K562 (cell line): Measurements from ENCODE around the gene SLC9B1. TPM values are rescaled to one million over a fixed set of nuclear protein-coding genes. Genes with fewer than 3 reads are reported as not detected.
A peak's percentile ranks its signal among the peaks of the same experiment; 100 is the strongest.

Experiments
- ATAC-seq: fragments of 200-7000 bp; cut with Tn5 transposase; 3 replicates; pipeline ENCODE4 v1.9.1; 2020; ENCODE audit warnings: moderate library complexity
- Bru-seq: library from RNA; stranded (reverse); fragments of 400-500 nt; gene quantifications from one replicate; lab custom pipeline; 2021; lab: Mats Ljungman, UMichigan
- BruChase-seq, 2 experiments: library from RNA; stranded (reverse); fragments of 400-500 nt; gene quantifications; one replicate each; lab custom pipeline; 2021; lab: Mats Ljungman, UMichigan
- BruUV-seq: library from RNA; stranded (reverse); fragments of 400-500 nt; replicated peaks from 2 replicates; lab custom pipeline; 2021; lab: Mats Ljungman, UMichigan
- CTCF ChIA-PET: fragments of 300-600 bp; formaldehyde crosslinking; extraction: SDS; loops from one replicate; lab custom pipeline; 2021; ENCODE audit warnings: low intra/inter-chr PET ratio; lab: Yijun Ruan, JAX
- POLR2A ChIA-PET: fragments of 300-600, 350-650 bp; sonication (Branson Sonifier 250); formaldehyde crosslinking; extraction: SDS; loops from one replicate; lab custom pipeline; 2021; ENCODE audit warnings: antibody characterized with exemption, inconsistent platforms; lab: Yijun Ruan, JAX
- DNase-seq, 4 experiments: peaks; one replicate each; pipeline versions ENCODE4 v3.0.0 to v3.0.0-alpha.2; 2011 to 2018; ENCODE audit warnings: low spot score in 3 of 4, mixed read lengths in 3 of 4; ENCODE audit errors: extremely low read depth in 1 of 4
- FAIRE-seq: peaks from 2 replicates; lab custom pipeline; 2011; peaks lifted over from hg19 to GRCh38; lab: Jason Lieb, UNC
- H2AFZ ChIP-seq: 2 replicates; pipeline ENCODE4 v1.6.0; 2011; ENCODE audit warnings: low read depth, low read length, control low read depth, inconsistent platforms
- H3K27ac ChIP-seq: fragments of 200-600 bp; 3 replicates; pipeline ENCODE4 v1.8.0; 2011; ENCODE audit warnings: low read depth, mild to moderate bottlenecking, control low read depth, inconsistent platforms, low read length, moderate library complexity, mixed read lengths; ENCODE audit errors: extremely low read depth
- H3K27me3 ChIP-seq, 2 experiments: fragments of 300-600 bp in 1 of 2; 2 replicates in 1 of 2; 3 replicates in 1 of 2; pipeline versions ENCODE4 v1.6.0 to v1.8.0; 2011; ENCODE audit warnings: inconsistent platforms in 2 of 2, low read length in 2 of 2, mild to moderate bottlenecking in 1 of 2, mixed read lengths in 1 of 2, moderate library complexity in 1 of 2; ENCODE audit not compliant: control insufficient read depth in 2 of 2, insufficient read depth in 2 of 2
- H3K36me3 ChIP-seq: fragments of 300-600 bp; 3 replicates; pipeline ENCODE4 v1.8.0; 2011; ENCODE audit warnings: mild to moderate bottlenecking, low read length, inconsistent platforms; ENCODE audit not compliant: control insufficient read depth, insufficient read depth
- H3K4me1 ChIP-seq, 2 experiments: fragments of 200-600 bp in 1 of 2; replicated peaks in 1 of 2; 2 replicates in 1 of 2; 3 replicates in 1 of 2; pipeline versions ENCODE4 v1.5.1 to v1.8.0; 2011; ENCODE audit warnings: inconsistent platforms in 2 of 2, low read length in 2 of 2, mild to moderate bottlenecking in 1 of 2, mixed read lengths in 1 of 2, moderate library complexity in 1 of 2; ENCODE audit not compliant: control insufficient read depth in 2 of 2, insufficient read depth in 2 of 2
- H3K4me2 ChIP-seq: 2 replicates; pipeline ENCODE4 v1.6.1; 2011; ENCODE audit warnings: low read length, control low read depth, inconsistent platforms, mixed read lengths; ENCODE audit not compliant: insufficient read depth
- H3K4me3 ChIP-seq: fragments of 200-600 bp; sonication (generic), shearing (Covaris generic); 2 replicates; pipeline ENCODE4 v1.5.1; 2016; ENCODE audit warnings: control low read depth, inconsistent platforms
- H3K79me2 ChIP-seq: fragments of 200-600 bp; 3 replicates; pipeline ENCODE4 v1.8.0; 2011; ENCODE audit warnings: low read length, inconsistent platforms; ENCODE audit not compliant: control insufficient read depth, insufficient read depth
- H3K9ac ChIP-seq, 2 experiments: 2 replicates each; pipeline versions ENCODE4 v1.6.0 to v1.6.1; 2011; ENCODE audit warnings: low read depth in 2 of 2, low read length in 2 of 2, control low read depth in 1 of 2, inconsistent platforms in 1 of 2, mild to moderate bottlenecking in 1 of 2, mixed read lengths in 1 of 2; ENCODE audit not compliant: insufficient read depth in 1 of 2
- H3K9me1 ChIP-seq: one replicate; pipeline ENCODE4 v1.6.0; 2011; ENCODE audit warnings: inconsistent platforms, mild to moderate bottlenecking, low read length, moderate library complexity; ENCODE audit not compliant: control insufficient read depth, insufficient read depth
- H3K9me3 ChIP-seq: replicated peaks from 2 replicates; pipeline ENCODE4 v1.5.1; 2011; ENCODE audit warnings: low read depth, low read length, inconsistent platforms; ENCODE audit not compliant: control insufficient read depth, insufficient read depth
- H4K20me1 ChIP-seq: replicated peaks from 2 replicates; pipeline ENCODE4 v1.6.1; 2011; ENCODE audit warnings: low read length, inconsistent platforms, mixed read lengths; ENCODE audit not compliant: control insufficient read depth, insufficient read depth
- CREM ChIP-seq: IDR thresholded peaks from 2 replicates; pipeline ENCODE4 v1.6.1; 2014; ENCODE audit warnings: antibody characterized with exemption, low read depth
- E2F6 ChIP-seq, 2 experiments: IDR thresholded peaks; 2 replicates each; pipeline ENCODE4 v1.6.1; 2011; ENCODE audit warnings: borderline replicate concordance in 1 of 2, control low read depth in 1 of 2, low read depth in 1 of 2, low read length in 1 of 2, mild to moderate bottlenecking in 1 of 2, mixed read lengths in 1 of 2, moderate library complexity in 1 of 2; ENCODE audit not compliant: insufficient read depth in 1 of 2, insufficient read length in 1 of 2, poor library complexity in 1 of 2, severe bottlenecking in 1 of 2; ENCODE audit errors: extremely low read depth in 1 of 2
- ILK ChIP-seq: fragments of 450-650 bp; IDR thresholded peaks from 2 replicates; pipeline ENCODE4 v1.6.1; 2016; ENCODE audit warnings: missing genetic modification characterization, low read depth, mild to moderate bottlenecking, missing compliant biosample characterization, moderate library complexity, borderline replicate concordance
- NKRF ChIP-seq: fragments of 450-650 bp; IDR thresholded peaks from 2 replicates; pipeline ENCODE4 v1.6.1; 2016; ENCODE audit warnings: borderline replicate concordance
- NR4A1 ChIP-seq, 2 experiments: fragments of 250-450 bp in 1 of 2; fragments of 450-650 bp in 1 of 2; sonication (Bioruptor Pico) in 1 of 2; IDR thresholded peaks; 2 replicates each; pipeline versions ENCODE4 v1.4.0 to v1.6.1; 2016 to 2020; ENCODE audit warnings: mild to moderate bottlenecking in 2 of 2, missing compliant biosample characterization in 1 of 2, missing genetic modification characterization in 1 of 2, moderate library complexity in 1 of 2
- TFAP4 ChIP-seq: sonication (generic); formaldehyde crosslinking; IDR thresholded peaks from 2 replicates; pipeline ENCODE4 v1.8.0; 2022; ENCODE audit warnings: missing genetic modification reagents, mild to moderate bottlenecking, moderate library complexity, borderline replicate concordance
- ZZZ3 ChIP-seq: fragments of 450-650 bp; IDR thresholded peaks from 2 replicates; pipeline ENCODE4 v1.6.1; 2016; ENCODE audit warnings: antibody characterized with exemption, mild to moderate bottlenecking, moderate library complexity
- WGBS: fragments of 100-300 bp; shearing (Covaris generic); methylation state at CpG from one replicate; pipeline ENCODE4 v1.1.6; 2016; ENCODE audit warnings: low coverage, mixed read lengths; ENCODE audit not compliant: insufficient coverage; ENCODE audit errors: missing lambda C conversion rate; 5-methylcytosine and 5-hydroxymethylcytosine counted together
- in situ Hi-C: fragments of 300-500 bp; cut with MboI; formaldehyde crosslinking; loops from 4 replicates; pipeline ENCODE4 v1.15.0; 2018; ENCODE audit warnings: inconsistent platforms, mixed read lengths
- intact Hi-C: fragments of 100-400 bp; cut with micrococcal nuclease; formaldehyde crosslinking; loops from 2 replicates; pipeline ENCODE4 v1.14.2; 2022
- long read RNA-seq, 3 experiments: library from polyadenylated mRNA in 2 of 3; library from RNA in 1 of 3; unstranded in 2 of 3; stranded (forward) in 1 of 3; transcript quantifications; one replicate each; pipeline ENCODE4 v2.0.0, GENCODE V29; 2019 to 2022
- polyA minus RNA-seq, 3 experiments: library from RNA; depleted of rRNA, polyadenylated mRNA; stranded (reverse); fragments of >200 nt; gene quantifications; 2 replicates each; pipeline ENCODE4 v1.2.3, GENCODE V29; 2011
- polyA plus RNA-seq, 8 experiments: library from polyadenylated mRNA; depleted of rRNA in 4 of 8; stranded (reverse) in 5 of 8; unstranded in 3 of 8; fragments of >200 nt; fragmentation: Nextera tagmentation in 2 of 8; fragmentation: Illumina TruSeq in 1 of 8; extraction: Ambion mirVana in 2 of 8; extraction: Trizol in 1 of 8; gene quantifications; 2 replicates each; pipeline versions ENCODE4 v1.2.1 to v1.2.3, GENCODE V29; 2011 to 2014; ENCODE audit warnings: inconsistent platforms in 1 of 8, missing spikeins in 1 of 8
- total RNA-seq, 7 experiments: library from RNA; depleted of rRNA in 6 of 7; stranded (reverse); fragments of >200 nt in 6 of 7; fragmentation: Illumina TruSeq in 2 of 7; extraction: Trizol in 2 of 7; gene quantifications; 2 replicates each; pipeline versions ENCODE4 v1.2.1 to v1.2.3, GENCODE V29; 2011 to 2021; ENCODE audit warnings: low replicate concordance in 1 of 7

The SLC9B1 gene
- total RNA-seq (2011; cell fraction: chromatin; rRNA removed; ENCODE audit: low replicate concordance) = 1.2 and 3.1 TPM in 2 replicates
- 1.1 and 1.5 TPM in 2 replicates for total RNA-seq (2011; cell fraction: nucleolus; rRNA removed)
- 2.4 and 2.8 TPM in 2 replicates for total RNA-seq (2011; cell fraction: nucleoplasm; rRNA removed)
- total RNA-seq (2014; rRNA removed) = 0.86 TPM in 1 of 2 replicates, not detected in the other
- 0.51 and 1.3 TPM in 2 replicates for total RNA-seq (2014; rRNA removed; fragmentation: Illumina TruSeq; extraction: Trizol)
- 0.23 and 0.33 TPM in 2 replicates for total RNA-seq (2015; rRNA removed; fragmentation: Illumina TruSeq; extraction: Trizol)
- total RNA-seq (2021) = 0.42 and 0.78 TPM in 2 replicates
- 1.2 and 1.3 TPM in 2 replicates for polyA plus RNA-seq (2011; rRNA removed)
- 0.54 and 0.77 TPM in 2 replicates for polyA plus RNA-seq (2011; cell fraction: cytosol; rRNA removed)
- 1.3 and 2.7 TPM in 2 replicates for polyA plus RNA-seq (2011; cell fraction: nucleus; rRNA removed)
- polyA plus RNA-seq (2012) = 0.30 and 0.72 TPM in 2 replicates
- polyA plus RNA-seq (2014; fragmentation: Illumina TruSeq; extraction: Trizol) = 0.19 and 0.22 TPM in 2 replicates
- polyA plus RNA-seq (2014; fragmentation: Nextera tagmentation; extraction: Ambion mirVana) = under 1 TPM; 0.21 to 0.92 TPM
- 0.48 TPM in 1 of 2 replicates, not detected in the other for polyA plus RNA-seq (2014; rRNA removed)
- 1.5 TPM in 2 replicates for polyA minus RNA-seq (2011; rRNA and poly(A)+ RNA removed)
- 1.2 TPM in 1 of 2 replicates, not detected in the other for polyA minus RNA-seq (2011; cell fraction: cytosol; rRNA and poly(A)+ RNA removed)
- 1.2 and 2.3 TPM in 2 replicates for polyA minus RNA-seq (2011; cell fraction: nucleus; rRNA and poly(A)+ RNA removed)
- percentile 46 among the genes with signal in this experiment for Bru-seq, nascent RNA
- BruChase-seq, experiment 1, labeled RNA remaining after a 2-hour chase = percentile 50 among the genes with signal in this experiment
- percentile 47 among the genes with signal in this experiment for BruChase-seq, experiment 2, labeled RNA remaining after a 6-hour chase
- long read RNA-seq, experiment 1, partial matches to known transcripts = 0 of 3 reads
- long read RNA-seq, experiment 1, other reads (novel, unspliced or antisense) = 3 of 3 reads
- long read RNA-seq, experiment 2 = 0 reads
- long read RNA-seq, experiment 3 = 0 reads

- Histone ChIP-seq H3K27me3 (no peaks in the 10 kb centered on the region), H3K4me2 (peak within 1 kb of the TSS; percentile 98), H4K20me1 (no peaks in the 10 kb centered on the region), H2AFZ (peak within 1 kb of the TSS; percentile 99), H3K4me1 (peaks cover 7 to 9% of the 10 kb centered on the region in 2 experiments; a peak in 4 of 5 replicates), H3K36me3 (no peaks in the 10 kb centered on the region), H3K4me3 (peak within 1 kb of the TSS; percentile 44), H3K9me1 (no peaks in the 10 kb centered on the region), H3K9me3 (no peaks in the 10 kb centered on the region), H3K9ac (peak within 1 kb of the TSS; percentile 89 to 90), H3K79me2 (no peaks in the 10 kb centered on the region; the same call in 2 of the 3 replicates), H3K27ac (peak within 1 kb of the TSS; percentile 92)
- FAIRE-seq (peak; percentile 87), ATAC-seq (peak; percentile 99), DNase-seq (peak; percentile 89 to 97 (median 91))
- intact Hi-C loops = loop anchor here (10.0 kb wide), 1 partner anchor 675 kb away; the partner anchor contains the start of gene SLC39A8
- under 1% methylated on average over 44 of the region's 46 CpGs for WGBS
- BruUV-seq = TSS peak; percentile 98
- ChIA-PET CTCF (interaction anchor here (0.5 kb wide), 1 partner anchor 12 kb away, joined by 3 read pairs; no protein-coding TSS in a partner anchor), POLR2A (interaction anchor here (2.1 kb wide), 1 partner anchor 24 kb away, joined by 6 read pairs; no protein-coding TSS in a partner anchor)
- in situ Hi-C loops = no loop called here
- no peak for TF ChIP-seq ILK
- TF ChIP-seq TFAP4 = peak; percentile 98
- TF ChIP-seq ZZZ3 = peak; percentile 86
- TF ChIP-seq NR4A1 (CRISPR knock-in tag; IDR thresholded peaks at IDR 0.05) = no peak
- TF ChIP-seq NR4A1 (tag; IDR thresholded peaks at IDR 0.05) = no peak
- peak; percentile 100 for TF ChIP-seq CREM
- peak; percentile 39; the same call in 1 of the 2 replicates for TF ChIP-seq NKRF
- TF ChIP-seq E2F6 (IDR thresholded peaks at IDR 0.05; ENCODE audit: borderline replicate concordance in 1 of 2, extremely low read depth in 1 of 2, insufficient read depth in 1 of 2, insufficient read length in 1 of 2, low read depth in 1 of 2, low read length in 1 of 2, poor library complexity in 1 of 2, severe bottlenecking in 1 of 2) = peak; percentile 83 to 94
Observed at GRCh38 chr4:103019308-103020124, at the start of gene SLC9B1. TSS of gene SLC9B1 (minus strand) at chr4:103019705. CDS start at chr4:102991711, 27,994 bp downstream.
